ENCODE measurements around the gene DGKZ. TPM values are rescaled to one million over a fixed set of nuclear protein-coding genes. Genes with fewer than 3 reads are reported as not detected.

Gene DGKZ
- total and polyA plus RNA-seq, 12 donors, result 12.4 to 160 (median 44.0) TPM

DNA sequence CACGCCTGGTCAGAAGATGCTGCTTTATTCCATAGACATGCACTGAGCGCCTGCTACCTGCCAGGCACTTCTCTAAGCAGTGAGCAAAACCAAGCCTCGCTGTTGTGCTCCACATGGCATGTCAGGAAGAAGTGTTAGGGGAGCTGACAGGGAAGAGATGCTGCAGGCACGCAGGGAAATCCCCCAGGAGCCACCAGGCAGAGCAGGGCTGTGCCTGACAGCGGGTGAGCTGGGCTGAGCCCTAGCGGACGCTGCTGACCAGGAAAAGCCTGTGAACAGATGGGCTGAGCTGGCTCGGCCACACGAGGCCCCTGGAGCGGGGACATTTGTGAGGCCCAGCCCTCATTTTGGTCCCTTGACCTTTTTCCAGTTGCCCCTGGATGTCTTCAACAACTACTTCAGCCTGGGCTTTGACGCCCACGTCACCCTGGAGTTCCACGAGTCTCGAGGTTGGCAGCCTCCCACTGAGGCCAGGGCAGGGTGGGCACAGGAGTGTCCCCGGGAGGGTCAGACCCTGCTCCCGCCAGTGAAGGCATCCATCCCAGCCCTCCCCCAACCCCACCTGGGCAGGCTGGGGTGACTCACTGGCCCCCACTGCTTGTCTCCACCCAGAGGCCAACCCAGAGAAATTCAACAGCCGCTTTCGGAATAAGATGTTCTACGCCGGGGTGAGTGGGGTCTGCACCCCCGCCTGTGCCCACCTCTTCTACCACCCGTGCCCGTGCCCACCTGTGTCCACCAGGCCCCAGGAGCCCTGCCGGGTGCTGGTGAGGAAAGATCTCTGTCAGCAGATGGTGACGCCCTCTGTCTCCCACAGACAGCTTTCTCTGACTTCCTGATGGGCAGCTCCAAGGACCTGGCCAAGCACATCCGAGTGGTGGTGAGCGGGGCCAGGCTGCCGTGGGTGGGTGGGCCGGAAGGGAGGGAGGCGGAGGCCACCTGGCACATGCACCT lies 26.8 kb downstream of the DGKZ start:
- intact Hi-C loops (cut with DNase I), result no loop called here
- no peaks in the 10 kb centered on the region for H3K9me3 ChIP-seq (replicated peaks in 1 of 3)
- H3K4me1 ChIP-seq (replicated peaks in 1 of 2), result no peaks in the 10 kb centered on the region
- H3K27ac ChIP-seq, result no peak overlapping the region
- H3K4me3 ChIP-seq, result no peak overlapping the region
- WGBS, 4 donors, result 88 to 92% (median 90%) methylated on average over 16 to 30 of the region's 30 CpGs
- H3K36me3 ChIP-seq (replicated peaks in 1 of 2), result peaks cover 0 to 65% of the 10 kb centered on the region in 2 donors
- no peaks in the 10 kb centered on the region for H3K27me3 ChIP-seq
- no peak for TF ChIP-seq POLR2A (IDR thresholded peaks at IDR 0.05)
- TF ChIP-seq, protein P1, sequence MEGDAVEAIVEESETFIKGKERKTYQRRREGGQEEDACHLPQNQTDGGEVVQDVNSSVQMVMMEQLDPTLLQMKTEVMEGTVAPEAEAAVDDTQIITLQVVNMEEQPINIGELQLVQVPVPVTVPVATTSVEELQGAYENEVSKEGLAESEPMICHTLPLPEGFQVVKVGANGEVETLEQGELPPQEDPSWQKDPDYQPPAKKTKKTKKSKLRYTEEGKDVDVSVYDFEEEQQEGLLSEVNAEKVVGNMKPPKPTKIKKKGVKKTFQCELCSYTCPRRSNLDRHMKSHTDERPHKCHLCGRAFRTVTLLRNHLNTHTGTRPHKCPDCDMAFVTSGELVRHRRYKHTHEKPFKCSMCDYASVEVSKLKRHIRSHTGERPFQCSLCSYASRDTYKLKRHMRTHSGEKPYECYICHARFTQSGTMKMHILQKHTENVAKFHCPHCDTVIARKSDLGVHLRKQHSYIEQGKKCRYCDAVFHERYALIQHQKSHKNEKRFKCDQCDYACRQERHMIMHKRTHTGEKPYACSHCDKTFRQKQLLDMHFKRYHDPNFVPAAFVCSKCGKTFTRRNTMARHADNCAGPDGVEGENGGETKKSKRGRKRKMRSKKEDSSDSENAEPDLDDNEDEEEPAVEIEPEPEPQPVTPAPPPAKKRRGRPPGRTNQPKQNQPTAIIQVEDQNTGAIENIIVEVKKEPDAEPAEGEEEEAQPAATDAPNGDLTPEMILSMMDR (IDR thresholded peaks at IDR 0.05), result no peak
- no peak for DNase-seq

DNA sequence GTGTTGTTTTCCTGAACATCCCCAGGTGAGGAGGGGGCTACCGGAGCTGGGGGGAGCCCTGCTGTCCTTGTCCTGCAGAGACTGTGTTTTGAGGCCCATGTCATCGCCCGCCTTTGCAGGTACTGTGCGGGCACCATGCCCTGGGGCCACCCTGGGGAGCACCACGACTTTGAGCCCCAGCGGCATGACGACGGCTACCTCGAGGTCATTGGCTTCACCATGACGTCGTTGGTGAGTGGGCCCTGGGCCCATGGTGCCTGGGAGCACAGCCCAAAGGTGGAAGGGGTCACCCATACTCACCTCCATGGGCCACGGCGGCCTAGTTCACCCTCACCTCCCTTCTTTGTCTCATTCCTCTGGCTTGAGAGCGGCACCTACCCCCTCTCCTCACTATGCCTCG lies 27.6 kb downstream of the DGKZ start:
- intact Hi-C loops (cut with DNase I), result no loop called here
- H3K4me1 ChIP-seq (replicated peaks in 1 of 2), result no peaks in the 10 kb centered on the region
- WGBS, 4 donors, result 84 to 95% (median 86%) methylated on average over 4 to 15 of the region's 15 CpGs
- no peak for DNase-seq
- no peak overlapping the region for H3K27ac ChIP-seq
- TF ChIP-seq, protein P1 (IDR thresholded peaks at IDR 0.05), result no peak
- TF ChIP-seq POLR2A (IDR thresholded peaks at IDR 0.05), result no peak
- no peaks in the 10 kb centered on the region for H3K27me3 ChIP-seq
- H3K9me3 ChIP-seq (replicated peaks in 1 of 3), result no peaks in the 10 kb centered on the region
- H3K36me3 ChIP-seq (replicated peaks in 1 of 2), result peaks cover 0 to 60% of the 10 kb centered on the region in 2 donors
- no peak overlapping the region for H3K4me3 ChIP-seq

DNA sequence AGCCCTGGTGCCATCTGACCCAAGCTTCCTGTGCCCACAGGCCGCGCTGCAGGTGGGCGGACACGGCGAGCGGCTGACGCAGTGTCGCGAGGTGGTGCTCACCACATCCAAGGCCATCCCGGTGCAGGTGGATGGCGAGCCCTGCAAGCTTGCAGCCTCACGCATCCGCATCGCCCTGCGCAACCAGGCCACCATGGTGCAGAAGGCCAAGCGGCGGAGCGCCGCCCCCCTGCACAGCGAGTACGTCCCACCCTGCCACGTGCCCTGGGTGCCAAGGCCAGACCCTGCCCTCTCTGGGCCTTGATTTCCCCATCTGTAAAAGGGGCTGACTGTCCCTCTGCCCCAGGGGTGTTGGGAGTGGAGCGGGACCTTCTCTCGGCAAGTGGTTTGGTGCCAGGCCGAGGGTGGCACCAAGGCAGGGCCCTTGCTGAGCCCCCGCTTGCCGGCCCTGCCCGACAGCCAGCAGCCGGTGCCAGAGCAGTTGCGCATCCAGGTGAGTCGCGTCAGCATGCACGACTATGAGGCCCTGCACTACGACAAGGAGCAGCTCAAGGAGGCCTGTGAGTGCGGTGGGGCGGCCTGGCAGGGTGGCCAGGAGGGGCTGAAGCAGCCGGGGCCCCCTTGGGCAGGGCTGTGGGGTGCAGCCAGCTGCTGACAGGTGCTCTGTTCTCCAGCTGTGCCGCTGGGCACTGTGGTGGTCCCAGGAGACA lies 28.3 kb downstream of the DGKZ start:
- Histone ChIP-seq H3K36me3 (replicated peaks in 1 of 2) (peaks cover 0 to 52% of the 10 kb centered on the region in 2 donors), H3K27me3 (no peaks in the 10 kb centered on the region), H3K4me1 (replicated peaks in 1 of 2) (no peaks in the 10 kb centered on the region), H3K27ac (no peak overlapping the region), H3K9me3 (replicated peaks in 1 of 3) (no peaks in the 10 kb centered on the region), H3K4me3 (no peak overlapping the region)
- WGBS, 4 donors, result 93 to 100% (median 95%) methylated on average over 1 to 38 of the region's 38 CpGs
- intact Hi-C loops (cut with DNase I), result no loop called here
- no peak for TF ChIP-seq POLR2A (IDR thresholded peaks at IDR 0.05)
- TF ChIP-seq, protein P1 (IDR thresholded peaks at IDR 0.05), result no peak
- DNase-seq, result no peak
